Breast epithelium (tissue), 3 donors: ENCODE data around the gene SNAP47.

Experiments
- CTCF ChIP-seq, 3 donors: fragments of 450-650 bp; IDR thresholded peaks; one replicate each; pipeline ENCODE4 v1.5.1; 2016 to 2017; ENCODE audit warnings: antibody characterized with exemption in 3 of 3, mild to moderate bottlenecking in 3 of 3, moderate library complexity in 3 of 3
- POLR2A ChIP-seq: fragments of 450-650 bp; IDR thresholded peaks from one replicate; pipeline ENCODE4 v1.6.1; 2016; ENCODE audit warnings: antibody characterized with exemption, mild to moderate bottlenecking, moderate library complexity
- POLR2AphosphoS5 ChIP-seq, 3 donors: sonication (generic); formaldehyde crosslinking; IDR thresholded peaks; one replicate each; pipeline ENCODE4 v1.6.1; 2017; ENCODE audit warnings: antibody characterized with exemption in 3 of 3

DNA sequence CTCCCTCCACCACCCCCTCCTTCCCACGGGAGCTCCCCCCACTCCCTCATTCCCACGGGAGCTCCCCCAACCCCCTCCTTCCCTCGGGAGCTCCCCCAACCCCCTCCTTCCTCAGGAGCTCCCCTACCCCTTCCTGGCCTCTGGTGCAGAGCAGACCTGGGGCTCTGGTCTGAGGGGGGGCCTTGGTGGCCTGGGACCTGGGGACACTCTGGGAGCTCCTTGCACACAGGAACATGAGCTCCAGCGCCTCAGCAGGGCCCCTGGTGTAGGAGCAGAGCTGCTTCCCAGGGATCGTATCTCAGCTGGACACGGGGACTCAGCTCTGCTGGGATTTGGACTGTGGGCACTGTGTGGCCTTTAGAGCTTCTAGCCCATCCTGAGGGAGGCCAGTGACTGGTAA, 60.5 kb downstream of the SNAP47 start:
- TF ChIP-seq CTCF (IDR thresholded peaks at IDR 0.05) (no peak), POLR2AphosphoS5 (IDR thresholded peaks at IDR 0.05) (no peak), POLR2A (no peak)
